Dedifferentiated amniotic fluid mesenchymal stem cell (primary cell): ENCODE data around the gene CCL4.
"Not testable (repeated sequence)": the region's sequence is repeated elsewhere in the genome, so short reads cannot be mapped to it uniquely, and the experiment has no call there.

Experiments used
- DNase-seq: peaks from one replicate; pipeline ENCODE4 v3.0.0-alpha.2; 2016; ENCODE audit errors: extremely low spot score

The CCL4 gene

GRCh38 chr17:36087897-36088572 lies 15.6 kb upstream of the CCL4 start:
- not testable (repeated sequence) for DNase-seq

- no peak for DNase-seq
Measured at GRCh38 chr17:36088670-36089338, 14.8 kb upstream of the CCL4 start.

GRCh38 chr17:36089339-36089865 lies 14.2 kb upstream of the CCL4 start:
- no peak for DNase-seq

GRCh38 chr17:36089888-36090836 lies 13.5 kb upstream of the CCL4 start, which contains the start of gene CCL3:
TSS of gene CCL3 (minus strand) at chr17:36090143. CDS start at chr17:36090058, 85 bp downstream.
- no peak for DNase-seq

DNA sequence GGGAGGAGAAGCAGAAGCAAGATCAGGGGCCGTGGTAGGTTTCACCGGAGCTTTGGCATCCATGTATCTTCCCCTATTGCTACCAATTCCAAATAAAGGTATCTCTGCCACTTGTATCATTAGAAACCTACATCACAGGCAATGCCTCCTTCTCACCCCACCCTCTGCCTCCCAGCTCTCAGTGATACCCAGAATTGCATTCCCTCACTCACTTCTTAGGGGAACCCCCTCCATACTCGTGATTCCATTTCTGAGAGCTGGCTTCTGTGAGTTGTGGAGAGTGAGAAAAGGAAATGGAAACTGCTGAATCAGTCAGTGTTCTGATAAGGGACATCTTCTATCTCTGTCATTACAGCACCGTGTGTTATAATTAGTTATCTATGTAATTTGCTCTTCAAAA lies 11.4 kb upstream of the CCL4 start:
- DNase-seq = no peak

DNA sequence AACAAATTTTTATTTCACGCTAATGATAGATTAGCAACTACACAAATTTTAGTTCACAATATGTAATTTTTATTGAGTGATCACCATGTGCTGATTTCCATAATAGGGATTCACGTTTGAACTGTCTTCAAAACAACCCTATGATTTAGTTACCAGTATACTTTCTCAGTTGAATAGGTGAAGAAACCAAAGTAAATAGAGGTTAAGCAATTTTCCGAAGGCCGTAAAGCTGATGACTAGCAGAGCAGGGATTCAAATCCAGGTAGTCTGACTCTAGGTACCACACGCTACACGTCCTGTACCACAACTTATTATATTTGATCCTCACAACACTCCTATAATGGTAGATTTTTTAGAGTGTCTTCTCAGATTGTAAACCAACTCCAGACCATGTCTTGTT lies 10.9 kb upstream of the CCL4 start:
- DNase-seq = not testable (repeated sequence)

GRCh38 chr17:36094232-36094631 lies 9.4 kb upstream of the CCL4 start:
- DNase-seq = no peak

GRCh38 chr17:36094746-36095145 lies 8.9 kb upstream of the CCL4 start:
- DNase-seq = no peak

DNA sequence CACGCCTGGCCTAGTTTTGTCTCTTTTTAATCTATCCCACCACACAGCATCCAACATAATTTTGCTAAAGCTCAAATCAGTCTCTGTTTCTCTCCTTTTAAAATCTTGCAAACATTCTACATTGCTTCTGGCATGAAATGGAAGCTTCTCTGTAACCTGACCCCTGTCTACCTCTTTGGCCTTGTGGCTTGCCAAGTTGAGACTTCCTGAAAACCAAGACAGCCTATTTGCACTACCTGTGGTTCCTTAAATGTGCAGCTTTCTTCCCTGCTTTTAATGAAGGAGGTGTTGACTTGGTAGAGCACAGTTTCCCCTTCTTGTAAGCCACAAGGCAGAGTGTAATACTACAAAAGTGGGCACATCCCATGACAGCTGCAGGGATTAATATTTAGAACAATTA lies 7.6 kb upstream of the CCL4 start:
- DNase-seq = no peak

DNA sequence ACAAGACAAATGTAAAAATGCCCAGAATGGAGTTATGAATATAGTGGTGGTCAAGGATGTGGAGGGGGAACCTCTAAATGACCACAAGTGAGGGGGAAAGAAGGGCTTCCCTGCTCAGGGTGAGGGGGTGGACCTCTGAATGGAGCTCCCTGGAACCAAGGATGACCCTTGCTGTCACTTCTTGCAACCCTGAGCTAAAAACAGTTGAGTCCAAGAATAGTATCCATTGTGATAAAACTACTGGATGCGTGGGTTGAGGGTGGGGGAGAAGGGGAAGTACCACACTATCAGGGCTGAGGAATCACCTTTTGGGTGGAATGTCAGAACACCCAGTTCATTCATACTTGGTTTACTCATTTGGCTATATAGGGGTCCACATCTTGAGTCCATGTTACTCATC lies 4.6 kb upstream of the CCL4 start:
- not testable (repeated sequence) for DNase-seq

DNA sequence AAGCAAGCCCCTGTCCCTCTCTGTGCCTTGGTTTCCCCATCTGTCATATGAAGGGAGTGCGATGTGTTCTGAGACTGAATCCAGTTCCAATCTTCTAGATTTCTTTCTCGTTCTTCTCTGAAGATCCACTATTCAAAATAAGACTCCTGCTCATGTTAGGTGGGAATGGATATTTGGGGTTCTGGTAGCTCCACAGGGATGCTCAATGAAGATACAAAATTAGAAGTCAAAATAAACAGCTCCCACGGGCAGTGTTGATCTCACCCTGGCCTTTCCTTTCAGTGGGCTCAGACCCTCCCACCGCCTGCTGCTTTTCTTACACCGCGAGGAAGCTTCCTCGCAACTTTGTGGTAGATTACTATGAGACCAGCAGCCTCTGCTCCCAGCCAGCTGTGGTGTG lies 619 bp downstream of the CCL4 start:
- not testable (repeated sequence) for DNase-seq

- no peak for DNase-seq
Measured at GRCh38 chr17:36104701-36105181, 1.1 kb downstream of the CCL4 start.

- no peak for DNase-seq
Measured at GRCh38 chr17:36105781-36106492, 2.3 kb downstream of the CCL4 start.

DNA sequence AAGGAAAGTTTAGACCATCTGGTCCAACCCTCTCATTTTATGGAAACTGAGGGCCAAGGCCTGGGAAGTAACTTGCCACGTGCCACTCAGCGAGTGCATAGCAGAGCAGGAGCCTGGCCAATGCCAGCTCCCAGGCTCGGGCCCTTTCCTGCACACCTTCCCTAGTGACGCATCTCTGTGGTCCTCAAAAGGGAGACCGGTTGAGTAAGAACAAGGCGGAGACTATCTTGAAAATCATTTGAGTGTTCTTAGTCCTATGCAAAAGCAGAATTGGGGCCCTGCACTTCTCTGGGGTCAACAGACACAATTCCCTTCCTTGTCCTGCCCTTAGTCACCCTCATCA lies 2.8 kb downstream of the CCL4 start:
- no peak for DNase-seq

GRCh38 chr17:36107660-36108059 lies 4.0 kb downstream of the CCL4 start:
- no peak for DNase-seq

DNA sequence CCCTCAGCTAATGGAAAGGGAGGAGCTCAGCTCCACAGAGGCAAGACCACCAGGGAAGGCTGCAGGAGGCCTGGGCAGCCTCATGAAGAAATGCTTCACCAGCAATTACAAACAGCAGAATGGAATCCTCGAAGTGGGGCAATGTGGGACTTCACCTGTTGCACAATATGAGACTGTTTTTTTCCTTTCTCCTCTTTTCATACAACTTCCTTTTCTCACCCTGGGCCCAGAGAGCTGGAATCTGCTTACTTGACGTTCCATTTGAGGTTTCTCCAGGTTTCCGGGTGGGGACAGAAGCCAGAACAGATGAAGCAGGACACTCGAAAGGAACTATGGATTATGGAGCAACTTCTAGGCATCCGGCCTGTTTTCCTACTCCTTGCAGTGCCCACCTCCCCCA lies 4.6 kb downstream of the CCL4 start:
- not testable (repeated sequence) for DNase-seq

GRCh38 chr17:36111068-36111490 lies 7.5 kb downstream of the CCL4 start:
- DNase-seq = no peak

DNA sequence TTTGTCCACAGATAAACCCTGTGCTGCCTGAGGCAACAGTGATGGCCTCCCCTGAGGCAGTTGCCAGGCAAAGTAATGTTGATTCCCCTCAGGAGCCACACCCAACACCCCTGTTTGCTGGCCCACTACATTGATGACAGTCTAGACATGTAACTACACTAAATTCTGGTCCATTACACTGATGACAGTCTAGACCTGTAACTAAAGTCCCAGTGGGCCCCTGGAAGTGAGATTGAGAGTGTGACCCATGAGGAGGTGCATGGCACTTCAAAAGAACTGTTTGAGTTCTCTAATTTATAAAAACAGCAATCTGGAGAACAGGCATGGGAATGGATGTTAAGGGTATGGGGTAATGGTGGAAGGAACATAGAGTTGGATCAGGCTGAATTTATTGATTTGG lies 8.9 kb downstream of the CCL4 start:
- no peak for DNase-seq

- not testable (repeated sequence) for DNase-seq
Measured at GRCh38 chr17:36113131-36113530, 9.5 kb downstream of the CCL4 start.

DNA sequence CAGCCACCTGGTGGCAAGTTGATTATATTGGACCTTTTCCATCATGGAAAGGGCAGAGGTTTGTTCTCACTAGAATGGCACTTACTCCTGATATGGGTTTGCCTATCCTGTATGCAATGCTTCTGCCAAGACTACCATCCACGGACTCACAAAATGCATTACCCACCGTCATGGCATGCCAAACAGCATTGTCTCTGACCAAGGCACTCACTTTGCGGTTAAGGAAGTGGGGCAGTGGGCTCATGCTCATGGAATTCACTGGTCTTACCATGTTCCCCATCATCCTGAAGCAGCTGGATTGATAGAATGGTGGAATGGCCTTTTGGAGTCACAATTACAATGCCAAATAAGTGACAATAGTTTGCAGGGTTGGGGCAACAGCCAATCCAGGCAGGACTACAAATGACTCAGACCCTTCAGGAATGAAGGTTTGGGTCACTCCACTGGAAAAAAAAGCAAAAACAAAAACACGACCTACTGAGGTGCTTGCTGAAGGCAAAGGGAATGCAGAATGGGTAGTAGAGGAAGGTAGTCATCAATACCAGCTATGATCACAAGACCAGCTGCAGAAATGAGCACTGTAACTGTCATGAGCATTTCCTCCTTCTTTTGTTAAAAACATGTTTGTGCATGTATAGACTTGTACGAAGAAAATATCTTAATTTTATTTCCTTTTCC lies 11.5 kb downstream of the CCL4 start:
- not testable (repeated sequence) for DNase-seq

DNA sequence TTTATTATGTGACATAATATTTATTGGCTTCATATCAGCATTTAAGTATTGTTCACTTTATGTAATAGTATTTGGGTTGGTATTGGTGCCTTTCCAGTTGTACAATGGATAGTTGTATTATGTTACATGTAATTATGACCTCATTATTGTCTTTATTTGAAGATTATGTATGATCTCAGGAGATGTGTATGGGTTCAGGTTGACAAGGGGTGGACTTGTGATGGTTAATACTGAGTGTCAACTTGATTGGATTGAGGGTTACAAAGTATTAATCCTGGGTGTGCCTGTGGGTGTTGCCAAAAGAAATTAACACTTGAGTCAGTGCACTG lies 12.0 kb downstream of the CCL4 start:
- DNase-seq = not testable (repeated sequence)
